ENCODE results near the gene RPL27.

RPL27 gene

GRCh38 chr17:43028221-43028861, 30.1 kb downstream of the RPL27 start:
- no peak for DNase-seq (ENCODE audit: extremely low read depth, insufficient read length)
- no peak for TF ChIP-seq CTCF (IDR thresholded peaks at IDR 0.05; ENCODE audit: insufficient read depth, low read length, poor library complexity, severe bottlenecking)
- no peaks in the 10 kb centered on the region for H3K36me3 ChIP-seq (ENCODE audit: control insufficient read depth, insufficient read depth, low read length)
- peaks cover 1% of the 10 kb centered on the region; the same call in 1 of the 2 replicates for H3K27me3 ChIP-seq (replicated peaks; ENCODE audit: control insufficient read depth, insufficient read depth, low read length)
- H3K4me3 ChIP-seq (replicated peaks; ENCODE audit: low read depth, low read length): no peak overlapping the region

- no peak for TF ChIP-seq CTCF (IDR thresholded peaks at IDR 0.05; ENCODE audit: insufficient read depth, low read length, poor library complexity, severe bottlenecking)
- peaks cover 1% of the 10 kb centered on the region; the same call in 1 of the 2 replicates for H3K27me3 ChIP-seq (replicated peaks; ENCODE audit: control insufficient read depth, insufficient read depth, low read length)
- no peak for DNase-seq (ENCODE audit: extremely low read depth, insufficient read length)
- no peak overlapping the region for H3K4me3 ChIP-seq (replicated peaks; ENCODE audit: low read depth, low read length)
- no peaks in the 10 kb centered on the region for H3K36me3 ChIP-seq (ENCODE audit: control insufficient read depth, insufficient read depth, low read length)
Observed at GRCh38 chr17:43030137-43030767, 32.0 kb downstream of the RPL27 start.

GRCh38 chr17:43031666-43032065, 33.4 kb downstream of the RPL27 start:
- Histone ChIP-seq H3K27me3 (replicated peaks; ENCODE audit: control insufficient read depth, insufficient read depth, low read length) (0 out of 2 replicates have a peak, but pooled peaks cover 1% of the 10 kb centered on the region), H3K36me3 (ENCODE audit: control insufficient read depth, insufficient read depth, low read length) (no peaks in the 10 kb centered on the region), H3K4me3 (replicated peaks; ENCODE audit: low read depth, low read length) (no peak overlapping the region)
- TF ChIP-seq CTCF (IDR thresholded peaks at IDR 0.05; ENCODE audit: insufficient read depth, low read length, poor library complexity, severe bottlenecking): no peak
- no peak for DNase-seq (ENCODE audit: extremely low read depth, insufficient read length)

- TF ChIP-seq CTCF (IDR thresholded peaks at IDR 0.05; ENCODE audit: insufficient read depth, low read length, poor library complexity, severe bottlenecking): no peak
- Histone ChIP-seq H3K36me3 (ENCODE audit: control insufficient read depth, insufficient read depth, low read length) (no peaks in the 10 kb centered on the region), H3K4me3 (replicated peaks; ENCODE audit: low read depth, low read length) (no peak overlapping the region), H3K27me3 (replicated peaks; ENCODE audit: control insufficient read depth, insufficient read depth, low read length) (no peaks in the 10 kb centered on the region)
- DNase-seq (ENCODE audit: extremely low read depth, insufficient read length): no peak
Observed at GRCh38 chr17:43033948-43034881, 36.0 kb downstream of the RPL27 start.

GRCh38 chr17:43034894-43035293, 36.7 kb downstream of the RPL27 start:
- Histone ChIP-seq H3K27me3 (replicated peaks; ENCODE audit: control insufficient read depth, insufficient read depth, low read length) (no peaks in the 10 kb centered on the region), H3K4me3 (replicated peaks; ENCODE audit: low read depth, low read length) (no peak overlapping the region), H3K36me3 (ENCODE audit: control insufficient read depth, insufficient read depth, low read length) (no peaks in the 10 kb centered on the region)
- TF ChIP-seq CTCF (IDR thresholded peaks at IDR 0.05; ENCODE audit: insufficient read depth, low read length, poor library complexity, severe bottlenecking): no peak
- no peak for DNase-seq (ENCODE audit: extremely low read depth, insufficient read length)
